Stimulated activated CD4-positive, alpha-beta T cell treated with anti-CD3 and anti-CD28 coated beads, Interleukin-4, amount 100 ng/mL, for 1 hour (primary cell): Measurements from ENCODE around the gene CDRT4.

Source experiments
- DNase-seq: peaks from one replicate; pipeline ENCODE4 v3.0.0-alpha.2; 2020

CDRT4 gene

DNA sequence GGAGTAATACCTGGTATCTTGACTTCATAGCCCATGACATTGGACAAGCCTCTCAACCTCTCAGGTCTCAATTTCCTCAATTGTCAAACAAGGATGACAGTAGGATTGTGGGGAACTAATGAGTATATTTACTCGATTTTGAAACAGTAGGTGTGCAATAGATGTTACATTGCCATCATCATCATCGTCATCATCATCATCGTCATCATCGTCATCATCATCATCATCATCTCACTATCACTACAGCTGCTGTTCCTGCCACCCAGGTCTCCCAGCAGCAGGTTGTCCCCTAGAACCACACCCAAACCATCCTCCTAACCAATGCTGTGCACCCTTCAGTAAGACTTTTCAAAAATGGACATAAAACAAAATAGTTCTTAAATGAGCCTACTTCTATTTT, 24.8 kb upstream of the CDRT4 start:
- no peak for DNase-seq

DNA sequence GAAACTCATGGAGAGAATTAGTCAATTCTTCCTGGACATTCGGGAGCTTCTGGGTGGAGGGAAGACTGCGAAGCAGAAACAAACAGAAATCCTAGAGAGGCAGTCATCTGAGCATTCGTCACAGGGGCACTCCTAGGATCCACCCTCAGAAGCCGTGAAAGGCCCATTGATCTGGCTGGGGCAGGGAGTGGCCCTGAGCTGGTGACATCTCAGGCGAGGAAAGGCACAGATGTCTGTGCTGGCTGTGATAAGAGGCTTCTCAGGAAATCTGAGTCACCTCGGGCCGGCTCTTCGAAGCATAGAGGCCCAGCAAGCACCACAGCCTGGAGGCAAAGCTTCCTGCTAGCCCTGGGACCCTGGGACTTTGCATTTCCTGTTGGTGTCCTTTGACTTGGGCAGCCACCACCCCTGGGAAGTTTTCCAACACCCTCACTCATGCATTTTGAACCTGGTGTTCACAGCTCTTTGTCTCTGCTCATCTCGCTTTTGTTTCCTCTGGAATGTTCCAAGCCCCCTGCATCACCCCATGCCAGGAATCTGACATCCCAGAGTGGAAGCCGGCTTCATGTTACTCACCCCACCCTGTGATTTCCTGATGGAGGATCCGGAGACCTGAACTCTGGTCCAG, 23.3 kb upstream of the CDRT4 start:
- DNase-seq: no peak

DNA sequence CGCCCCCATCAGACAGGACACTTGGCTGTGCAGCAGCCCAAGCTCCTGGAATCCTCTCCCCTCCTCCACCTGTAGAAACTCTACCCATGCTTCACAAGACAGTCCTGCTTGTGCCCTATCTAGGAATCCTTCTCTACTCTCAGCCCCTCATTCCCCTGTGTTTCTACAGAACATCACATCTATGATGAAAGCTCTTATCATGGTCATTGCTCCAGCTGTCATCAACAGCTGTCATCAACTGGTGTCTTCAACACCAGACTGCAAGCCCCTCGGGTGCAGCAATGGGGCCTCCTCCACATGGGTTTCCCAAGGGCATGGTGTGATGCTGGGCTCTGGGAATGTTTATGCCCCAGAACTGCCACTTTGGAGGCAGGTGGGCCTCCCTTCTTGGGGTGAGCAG, 21.1 kb upstream of the CDRT4 start:
- no peak for DNase-seq

DNA sequence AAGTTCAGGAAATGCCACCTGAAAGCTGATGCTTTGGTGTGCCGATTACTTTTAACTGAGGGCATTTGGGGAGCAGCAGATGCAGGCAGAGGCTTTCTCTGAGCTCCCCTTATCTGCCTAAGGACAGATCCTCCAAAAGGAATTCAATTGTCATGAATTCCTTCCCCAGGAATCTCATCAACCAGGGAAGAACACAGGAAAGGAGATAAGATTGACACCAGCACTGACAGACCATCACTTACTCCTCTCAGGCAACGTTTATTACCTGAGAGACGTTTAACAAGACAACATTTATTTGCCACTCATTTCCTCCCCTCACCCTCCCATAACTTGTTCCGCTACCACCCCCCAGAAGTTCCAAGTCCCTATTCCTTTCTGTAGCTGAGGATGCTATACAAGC, 17.6 kb upstream of the CDRT4 start:
- DNase-seq: no peak

DNA sequence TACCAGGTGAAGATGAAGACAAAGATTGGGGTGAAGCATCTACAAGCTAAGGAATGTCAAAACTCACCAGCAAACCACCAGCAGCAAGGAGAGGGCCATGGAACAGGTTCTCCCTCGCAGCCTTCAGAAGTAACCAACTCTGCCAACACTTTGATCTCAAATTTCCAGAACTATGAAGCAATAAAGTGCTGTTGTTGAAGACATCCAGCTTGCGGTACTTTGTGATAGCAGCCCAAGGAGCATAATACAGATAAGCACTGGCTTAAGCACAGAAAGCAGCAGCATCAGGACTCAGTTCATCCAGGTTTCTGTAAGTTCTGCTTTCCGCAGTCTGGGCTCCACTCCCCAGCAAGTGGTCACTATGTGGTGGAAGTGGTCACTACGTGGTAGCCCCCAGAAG, 16.0 kb upstream of the CDRT4 start:
- no peak for DNase-seq

DNA sequence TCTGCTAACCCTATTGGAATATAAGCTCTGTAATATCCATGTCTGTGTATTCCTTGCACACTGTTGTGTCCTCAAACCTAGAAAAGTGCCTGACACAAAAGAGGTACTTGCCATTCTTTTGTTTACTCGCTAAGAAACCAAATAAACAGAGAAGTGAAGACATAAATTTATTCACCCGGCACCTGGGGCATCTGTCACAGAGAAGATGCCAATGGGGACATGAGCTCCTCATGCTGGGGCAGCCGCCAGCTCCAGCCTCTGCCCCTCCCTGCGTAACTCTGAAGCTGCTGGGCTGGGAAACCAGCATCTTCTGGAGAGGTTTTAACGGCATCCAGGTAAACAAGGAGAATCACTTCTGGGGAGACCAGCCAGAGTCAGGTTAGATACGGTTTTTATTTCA, 15.1 kb upstream of the CDRT4 start:
- DNase-seq: no peak

DNA sequence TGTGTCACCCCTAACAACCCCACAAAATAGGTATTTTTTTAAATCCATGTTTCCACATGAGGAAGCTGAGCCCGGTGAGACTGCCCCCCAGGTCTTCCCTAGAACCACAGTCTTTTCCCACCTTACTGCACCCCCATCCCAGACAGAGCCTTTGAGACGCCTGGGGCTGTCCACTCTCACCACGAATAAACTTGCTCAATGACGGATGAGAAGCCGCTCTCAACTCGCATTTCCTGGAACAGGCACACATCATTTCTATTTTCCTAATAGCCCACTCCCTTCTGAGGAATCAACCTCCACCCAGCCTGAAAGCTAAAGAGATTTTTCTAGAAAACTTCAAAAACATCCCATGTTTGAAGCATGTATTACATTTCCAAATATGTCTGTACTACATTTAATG, 14.1 kb upstream of the CDRT4 start:
- no peak for DNase-seq

DNA sequence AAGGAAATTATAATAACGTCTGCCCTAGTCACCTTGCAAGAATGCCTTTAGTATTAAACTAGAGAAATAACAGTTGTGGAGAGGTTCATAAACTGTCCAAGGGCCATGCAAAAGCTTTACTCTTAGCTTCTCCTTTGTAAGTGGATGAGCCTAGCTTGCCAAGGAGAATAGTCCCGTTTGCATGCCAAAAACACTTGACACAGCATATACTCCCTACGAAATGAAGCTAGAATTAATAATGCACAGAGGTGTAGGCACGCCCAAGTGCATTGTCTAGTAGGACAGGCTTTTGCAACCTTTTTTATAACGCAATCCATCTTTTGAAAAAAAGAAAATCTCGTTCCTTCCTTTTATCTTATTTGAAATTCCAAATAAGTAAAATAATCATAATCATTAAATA, 12.8 kb upstream of the CDRT4 start:
- DNase-seq: no peak

DNA sequence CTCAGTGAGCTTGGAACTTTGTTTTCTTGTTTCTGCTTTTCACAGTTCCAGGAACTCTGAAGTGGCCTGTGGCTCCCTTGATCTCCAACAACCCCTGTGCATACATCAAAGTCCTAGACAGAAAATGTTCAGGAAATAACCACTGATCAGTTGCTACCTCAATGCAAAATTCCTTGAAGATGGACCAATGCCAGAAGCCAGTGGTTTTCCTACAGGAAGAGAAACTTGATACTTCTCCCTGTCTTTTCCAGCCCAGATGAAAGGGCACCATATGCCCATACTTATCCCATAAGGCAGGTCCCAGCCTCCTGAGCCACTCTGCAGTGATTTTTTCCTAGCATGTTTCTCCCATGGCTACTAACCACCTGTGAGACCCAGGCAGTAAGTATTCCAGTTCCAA, 12.3 kb upstream of the CDRT4 start:
- DNase-seq: no peak

DNA sequence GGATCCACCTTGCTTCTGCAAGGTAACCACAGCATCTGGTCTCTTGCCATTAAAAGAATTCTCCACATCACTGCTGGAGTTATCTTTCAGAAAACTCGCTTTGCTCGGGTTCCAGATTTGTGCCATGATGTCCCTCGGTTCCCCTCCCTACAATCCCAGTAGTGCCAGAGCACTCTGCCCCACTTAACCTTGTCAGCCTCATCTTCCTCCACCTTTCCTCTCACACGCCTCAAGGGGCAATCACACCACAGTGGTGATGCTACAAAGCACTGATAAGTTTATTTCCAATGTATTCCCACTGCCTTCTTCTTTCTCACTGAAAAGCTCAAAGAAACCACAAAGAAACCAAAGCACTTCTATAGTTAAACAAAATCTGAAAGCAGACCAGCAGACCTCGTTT, 11.4 kb upstream of the CDRT4 start:
- no peak for DNase-seq

DNA sequence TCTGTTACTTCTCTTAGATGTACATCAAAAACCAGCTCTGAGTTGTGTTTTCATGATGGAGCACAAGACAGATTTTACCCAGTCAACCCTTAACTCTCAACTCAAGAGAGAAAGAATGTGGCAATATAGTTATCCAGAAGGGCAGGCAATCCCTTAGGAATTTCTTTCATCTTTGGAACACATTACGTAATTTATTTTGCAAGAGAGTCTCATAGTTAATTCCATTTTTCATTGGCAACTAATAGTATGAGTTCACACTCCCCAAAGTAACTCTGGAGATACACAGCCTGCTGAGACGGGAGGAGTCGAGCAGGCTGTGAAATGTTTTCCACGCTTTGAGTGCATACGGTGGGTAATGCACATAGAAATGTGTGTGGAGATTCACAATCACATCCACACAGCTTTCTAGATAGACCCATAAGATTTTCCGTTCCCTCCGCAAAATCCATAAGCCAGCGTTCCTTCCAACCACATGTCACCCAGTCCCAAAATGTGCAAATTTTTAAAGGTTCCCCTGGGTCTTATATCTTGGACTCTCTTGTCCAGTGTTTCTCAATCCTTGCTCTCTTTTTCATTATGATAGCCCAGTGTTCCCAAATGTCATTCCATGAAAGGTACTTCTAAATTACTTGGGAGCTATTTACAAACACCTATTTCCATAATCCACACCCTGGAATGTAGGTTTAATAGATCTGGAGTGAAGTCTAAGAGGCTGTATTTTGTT, 8.4 kb upstream of the CDRT4 start:
- no peak for DNase-seq

DNA sequence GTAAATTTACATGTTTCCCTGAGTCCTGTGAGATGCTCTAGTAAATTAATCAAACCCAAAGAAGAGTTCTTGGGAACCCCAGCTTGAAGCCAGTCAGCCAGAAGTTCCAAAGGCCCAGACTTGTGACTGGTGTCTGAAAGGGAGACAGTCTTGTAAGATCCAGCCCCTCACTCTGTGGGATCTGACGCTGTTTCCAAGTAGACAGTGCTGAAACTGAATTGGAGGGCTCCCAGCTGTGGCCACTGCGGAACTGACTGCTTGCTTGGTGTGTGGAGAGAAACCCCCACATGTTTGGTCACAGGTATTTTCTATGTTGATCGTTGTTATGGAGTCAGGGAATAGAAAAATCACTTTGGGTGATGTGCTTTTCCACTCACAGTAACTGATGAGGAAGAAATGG, 5.5 kb upstream of the CDRT4 start:
- no peak for DNase-seq

DNA sequence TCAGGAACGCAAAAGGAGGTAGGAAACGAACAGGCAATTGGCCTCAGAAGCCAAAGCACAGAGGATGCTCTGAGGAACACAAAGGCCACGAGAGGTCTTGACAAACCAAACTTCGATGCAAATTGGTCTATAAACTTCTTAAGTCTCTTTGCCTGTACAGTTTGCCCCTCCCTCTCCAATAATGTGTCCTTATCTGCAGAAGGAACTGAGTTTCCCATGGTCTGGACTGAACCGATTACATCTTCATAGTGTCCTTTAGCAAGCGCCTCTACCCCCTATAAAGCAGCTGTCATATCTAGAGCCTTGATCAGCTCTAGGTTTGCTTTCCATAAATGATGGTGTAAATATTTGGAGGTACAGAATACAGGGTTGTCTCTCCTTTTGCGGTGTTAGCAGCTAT, 3.1 kb upstream of the CDRT4 start:
- no peak for DNase-seq

DNA sequence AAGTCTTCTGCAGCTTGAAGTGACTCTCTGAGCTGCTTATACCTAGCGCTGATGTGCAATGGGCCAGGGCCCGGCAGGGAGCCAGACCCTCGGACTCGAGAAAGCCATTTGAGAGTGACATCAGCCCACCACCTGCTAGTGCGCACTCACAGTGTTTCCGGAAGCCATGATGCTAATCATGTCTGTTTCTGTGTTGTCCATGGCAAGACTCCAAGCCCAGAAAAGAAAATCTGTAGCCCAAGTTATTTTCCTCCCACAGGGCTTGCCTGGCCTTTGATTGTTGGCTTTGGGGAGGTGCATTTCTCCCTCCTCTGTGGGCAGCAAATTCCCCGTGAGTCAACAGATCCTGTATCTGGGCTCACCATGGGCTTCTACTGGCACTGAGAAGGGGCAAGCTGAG, 1.8 kb upstream of the CDRT4 start:
- no peak for DNase-seq

DNA sequence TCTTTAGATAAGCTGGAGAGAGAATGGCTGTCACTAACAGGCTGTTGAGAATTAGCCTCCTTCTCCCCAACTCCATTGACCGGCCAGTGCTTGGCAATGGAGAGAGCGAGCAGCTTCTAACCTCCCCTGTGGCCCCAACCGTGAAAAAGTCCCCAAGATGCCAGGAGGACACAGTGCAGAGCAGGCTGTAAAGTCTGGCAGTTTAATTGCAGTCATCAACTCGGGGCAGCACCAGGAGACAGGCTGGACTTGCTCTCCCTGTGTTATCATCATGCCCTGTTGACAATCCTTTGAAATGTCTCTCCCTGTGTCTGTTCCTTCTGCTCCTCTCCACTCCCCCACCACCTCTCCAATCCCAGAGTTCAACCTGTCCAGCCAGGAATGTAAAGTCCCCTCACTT, 705 bp upstream of the CDRT4 start:
- DNase-seq: no peak

DNA sequence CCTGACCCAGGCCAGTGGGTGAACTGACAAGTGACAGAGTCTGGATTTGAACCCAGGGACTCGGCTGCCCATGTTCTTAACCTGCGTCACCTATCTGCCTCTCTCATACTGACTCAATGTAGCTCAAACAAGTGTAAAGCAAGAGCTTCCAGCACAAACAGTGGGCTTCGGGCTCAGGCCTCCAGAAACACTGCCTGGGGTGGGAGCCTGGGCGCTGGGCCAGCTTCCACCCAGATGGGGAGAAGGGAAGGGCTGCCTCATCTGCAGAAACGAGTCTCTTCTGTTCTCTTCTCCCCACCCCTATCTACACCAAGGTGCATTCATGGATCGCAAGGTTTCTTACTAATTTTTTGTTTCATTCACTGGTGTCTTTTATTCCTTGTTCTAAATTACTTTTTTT, 1.3 kb downstream of the CDRT4 start:
- DNase-seq: no peak

DNA sequence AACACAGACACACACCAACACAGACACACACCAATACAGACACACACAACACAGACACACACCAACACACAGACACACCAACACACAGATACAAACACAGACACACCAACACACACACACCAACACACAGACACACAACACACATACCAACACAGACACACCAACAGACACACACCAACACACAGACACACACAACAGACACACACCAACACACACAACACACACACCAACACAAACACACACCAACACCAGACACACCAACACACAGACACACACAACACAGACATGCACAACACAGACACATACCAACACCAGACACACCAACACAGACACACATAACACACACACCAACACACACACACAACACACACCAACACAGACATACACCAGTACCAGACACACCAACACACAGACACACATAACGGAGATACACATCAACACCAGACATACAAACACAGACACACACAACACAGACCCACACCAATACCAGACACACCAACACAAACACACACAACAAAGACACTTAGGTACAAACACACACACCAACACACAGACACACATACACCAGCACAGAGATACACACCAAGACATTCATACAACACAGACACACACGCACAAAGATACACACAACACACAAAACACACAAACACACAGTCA, 2.2 kb downstream of the CDRT4 start:
- DNase-seq: no peak

DNA sequence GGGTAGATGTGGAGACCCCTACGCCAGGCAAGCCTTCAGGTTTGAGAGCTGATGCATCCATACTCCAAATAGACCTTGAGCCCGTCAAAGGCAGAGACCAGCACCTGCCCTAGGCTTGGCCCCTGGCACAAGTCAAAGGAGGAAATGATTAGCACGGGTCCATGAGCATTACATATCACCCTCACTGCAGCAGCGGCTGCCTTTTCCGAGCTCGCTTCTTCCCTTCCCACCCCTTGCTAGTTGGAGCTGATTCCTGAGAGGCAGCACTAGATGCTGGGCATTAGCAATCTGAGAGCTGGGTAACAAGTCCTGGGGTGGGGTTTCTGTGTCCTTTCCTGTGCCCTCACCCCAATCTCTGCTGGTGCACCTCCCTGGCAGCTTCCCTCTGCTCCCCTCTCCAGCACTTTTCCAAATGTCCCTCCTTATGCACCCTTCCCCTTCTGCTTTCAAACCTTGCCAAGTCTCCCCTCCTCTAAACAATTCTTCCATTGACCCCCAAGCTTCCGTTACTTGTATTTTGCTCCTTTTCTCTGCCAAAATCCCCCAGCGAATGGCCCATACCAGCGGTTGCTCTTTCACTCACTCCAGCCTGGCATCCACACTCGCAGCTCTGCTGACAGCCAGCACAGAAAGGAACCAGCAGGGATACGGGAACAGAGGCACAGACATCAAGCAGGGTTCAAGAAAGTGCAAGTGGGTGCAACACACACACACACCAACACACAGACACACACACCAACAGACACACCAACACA, 3.0 kb downstream of the CDRT4 start:
- no peak for DNase-seq

DNA sequence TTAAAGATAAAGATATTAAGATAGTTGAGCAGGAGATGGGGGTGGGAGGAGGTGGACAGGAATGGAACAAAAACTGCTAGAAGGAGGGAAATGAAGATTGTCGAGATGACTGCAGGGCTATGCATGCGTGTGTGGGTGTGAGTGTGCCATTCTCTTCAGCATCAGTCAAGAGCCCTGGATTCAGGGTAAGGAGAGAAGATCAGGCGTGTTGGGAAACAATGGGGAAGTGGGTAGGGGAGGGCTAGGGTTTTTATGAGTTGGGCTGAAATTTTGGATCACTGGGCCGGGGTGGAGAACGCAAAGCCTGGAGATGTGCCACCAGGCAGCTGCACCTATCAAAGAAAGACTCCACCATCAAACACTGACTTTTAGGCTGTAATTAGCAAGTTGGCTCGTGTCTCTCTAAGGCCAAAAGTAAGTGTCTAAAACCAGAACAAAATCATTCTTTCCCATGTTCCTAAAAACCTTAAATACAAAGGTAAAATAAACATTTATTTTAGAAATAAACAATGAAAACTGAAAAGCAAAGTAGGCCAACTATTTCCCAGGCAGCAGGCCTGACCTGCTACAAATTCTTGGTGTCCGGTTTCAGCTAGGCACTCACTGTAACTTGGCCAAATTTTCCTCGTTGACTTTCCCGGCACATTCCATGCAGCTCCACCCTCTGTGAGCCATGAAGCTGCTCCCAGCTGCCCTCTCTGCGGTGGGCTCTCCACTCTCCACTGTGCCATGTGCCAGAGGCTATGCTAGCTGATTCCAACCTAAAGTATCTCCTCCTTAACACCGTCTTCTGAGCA, 4.2 kb downstream of the CDRT4 start:
- no peak for DNase-seq

DNA sequence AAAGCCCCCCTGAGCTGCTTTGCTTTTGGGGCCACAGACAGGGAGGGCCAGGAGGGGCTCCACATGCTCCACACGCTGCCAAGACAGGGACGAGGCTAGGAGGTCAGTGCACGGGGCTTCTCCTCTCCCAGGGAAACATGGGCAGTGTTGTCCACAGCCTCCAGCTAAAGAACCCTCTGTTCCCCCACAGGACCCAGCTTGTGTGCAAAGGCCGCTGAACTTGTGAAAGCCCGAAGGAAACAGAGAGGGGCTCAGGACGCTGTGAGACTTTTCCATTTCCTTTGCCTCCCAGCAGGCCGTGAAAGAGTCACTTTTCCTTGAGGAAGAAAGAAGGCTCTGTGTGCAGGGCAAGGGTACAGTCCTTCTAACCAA, 9.7 kb downstream of the CDRT4 start:
- DNase-seq: no peak

DNA sequence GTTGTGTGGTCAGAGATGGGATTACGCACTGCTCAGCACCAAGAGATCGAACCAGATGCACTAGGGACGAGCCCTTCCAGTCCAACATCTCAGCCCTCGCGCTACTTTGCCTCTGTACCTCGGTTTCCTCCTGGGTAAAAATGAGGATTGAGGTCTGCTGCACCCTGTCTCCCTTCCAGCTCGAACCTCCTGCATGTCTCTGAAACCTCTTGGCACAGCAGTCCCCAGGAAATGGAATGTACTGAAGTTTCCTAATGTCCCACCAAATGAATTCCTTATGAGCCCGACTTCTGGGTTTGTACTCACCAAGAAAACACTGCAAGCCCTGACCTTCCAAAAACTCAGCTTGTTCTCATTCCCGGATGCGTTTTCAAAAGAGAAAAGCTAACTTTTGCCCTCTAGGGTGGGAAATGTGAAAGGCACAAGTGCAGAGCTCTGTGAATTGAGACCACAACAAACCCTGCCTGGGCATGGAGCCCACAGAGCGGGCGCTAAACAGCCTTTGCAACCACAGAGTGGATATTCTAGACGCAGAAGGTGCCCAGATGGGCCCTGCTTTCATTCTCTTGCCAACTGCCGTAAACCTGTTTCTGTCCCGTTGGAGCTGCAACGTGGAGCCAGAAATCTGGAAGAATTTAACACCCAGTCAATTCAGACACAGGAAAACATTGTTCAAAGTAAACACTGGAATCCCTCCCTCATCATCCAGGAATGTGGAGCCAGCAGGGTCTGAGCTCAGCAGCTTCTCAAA, 10.3 kb downstream of the CDRT4 start:
- no peak for DNase-seq

DNA sequence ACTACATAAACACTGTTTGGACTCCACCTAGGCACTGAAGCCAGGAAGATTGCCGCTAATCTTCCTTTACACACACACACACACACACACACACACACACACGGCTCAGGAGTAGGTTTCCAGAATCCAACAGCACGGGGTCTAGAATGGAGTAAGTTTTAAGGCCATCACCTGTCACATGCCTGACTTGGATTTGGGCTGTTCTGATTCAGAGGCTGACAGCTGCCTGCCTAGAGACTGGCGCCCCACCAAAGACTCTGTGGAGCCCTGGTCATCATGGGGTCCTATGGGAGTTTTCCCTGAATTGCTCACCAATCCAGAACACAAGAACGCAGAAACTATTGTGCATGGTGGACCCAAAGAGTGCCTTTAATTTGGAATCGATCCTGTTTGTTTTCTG, 10.9 kb downstream of the CDRT4 start:
- no peak for DNase-seq
